HEK293T (cell line): ENCODE data around the gene TEN1.

Experiments
- ARNT ChIP-seq: fragments of 450-650 bp; IDR thresholded peaks from 2 replicates; pipeline ENCODE4 v1.6.1; 2017; ENCODE audit warnings: mild to moderate bottlenecking
- BHLHE40 ChIP-seq: fragments of 450-650 bp; IDR thresholded peaks from 2 replicates; pipeline ENCODE4 v1.6.1; 2016; ENCODE audit warnings: mild to moderate bottlenecking, moderate library complexity, borderline replicate concordance
- CTBP1 ChIP-seq: fragments of 450-650 bp; IDR thresholded peaks from 2 replicates; pipeline ENCODE4 v1.6.1; 2016; ENCODE audit warnings: borderline replicate concordance
- ELF4 ChIP-seq: fragments of 450-650 bp; IDR thresholded peaks from 2 replicates; pipeline ENCODE4 v1.6.1; 2017; ENCODE audit warnings: antibody characterized with exemption
- FOXK2 ChIP-seq: fragments of 450-650 bp; IDR thresholded peaks from 2 replicates; pipeline ENCODE4 v1.6.1; 2016; ENCODE audit warnings: mild to moderate bottlenecking
- FOXM1 ChIP-seq: fragments of 450-650 bp; IDR thresholded peaks from 2 replicates; pipeline ENCODE4 v1.6.1; 2017; ENCODE audit warnings: mild to moderate bottlenecking, borderline replicate concordance
- HDGF ChIP-seq: fragments of 450-650 bp; IDR thresholded peaks from 2 replicates; pipeline ENCODE4 v1.6.1; 2017; ENCODE audit warnings: antibody characterized with exemption, borderline replicate concordance
- L3MBTL2 ChIP-seq: fragments of 450-650 bp; conservative IDR thresholded peaks from 2 replicates; pipeline ENCODE4 v1.6.1; 2016; ENCODE audit warnings: mild to moderate bottlenecking
- NFRKB ChIP-seq: fragments of 450-650 bp; IDR thresholded peaks from 2 replicates; pipeline ENCODE4 v1.6.1; 2016; ENCODE audit warnings: mild to moderate bottlenecking, moderate library complexity
- SP1 ChIP-seq: fragments of 450-650 bp; IDR thresholded peaks from 2 replicates; pipeline ENCODE4 v1.6.1; 2017
- SUZ12 ChIP-seq: fragments of 450-650 bp; IDR thresholded peaks from 2 replicates; pipeline ENCODE4 v1.6.1; 2016; ENCODE audit warnings: mild to moderate bottlenecking
- TARDBP ChIP-seq: fragments of 450-650 bp; IDR thresholded peaks from 2 replicates; pipeline ENCODE4 v1.6.1; 2016
- ZNF384 ChIP-seq: fragments of 450-650 bp; IDR thresholded peaks from 2 replicates; pipeline ENCODE4 v1.6.1; 2016

DNA sequence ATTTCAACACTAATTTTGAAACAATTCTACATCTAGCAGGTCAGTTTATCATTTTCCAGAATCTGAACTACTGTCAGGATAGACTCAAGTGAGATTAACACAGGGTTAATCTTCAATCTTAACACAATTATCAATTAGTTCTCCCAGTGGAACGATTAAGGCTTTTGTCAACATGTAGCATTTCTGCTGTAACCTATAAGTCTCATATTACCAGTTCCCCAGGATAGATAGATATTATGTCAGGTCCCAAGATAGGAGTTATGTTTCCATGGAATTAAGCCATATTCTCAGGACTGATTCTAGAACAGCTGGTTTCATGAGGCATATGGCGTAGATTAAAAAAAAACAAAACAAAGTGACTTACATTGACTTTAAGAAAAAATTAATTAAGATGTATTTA, 33.8 kb upstream of the TEN1 start:
- TF ChIP-seq HDGF, result no peak
- TF ChIP-seq BHLHE40, result no peak
- no peak for TF ChIP-seq TARDBP
- no peak for TF ChIP-seq FOXK2
- TF ChIP-seq SUZ12, result no peak
- no peak for TF ChIP-seq NFRKB
- TF ChIP-seq ZNF384, result no peak
- TF ChIP-seq SP1, result no peak
- TF ChIP-seq CTBP1, result no peak
- TF ChIP-seq L3MBTL2, result no peak
- TF ChIP-seq ELF4, result no peak
- TF ChIP-seq ARNT, result no peak
- TF ChIP-seq FOXM1, result no peak
